GM12873 (cell line): Measurements from ENCODE around the gene MCTP1.

Experiments used
- CTCF ChIP-seq: IDR thresholded peaks from 2 replicates; pipeline ENCODE4 v1.5.1; 2012; ENCODE audit warnings: low read depth, mild to moderate bottlenecking, moderate library complexity, low read length, control low read depth; ENCODE audit not compliant: insufficient read depth; ENCODE audit errors: missing control alignments

The MCTP1 gene

GRCh38 chr5:94693845-94694370, 591.0 kb downstream of the MCTP1 start:
- TF ChIP-seq CTCF: no peak

- peak; percentile 37 for TF ChIP-seq CTCF
These were observed 591.7 kb downstream of the MCTP1 start for GRCh38 chr5:94693043-94693822.

- TF ChIP-seq CTCF: no peak
These were observed 592.3 kb downstream of the MCTP1 start for GRCh38 chr5:94692581-94692980.

GRCh38 chr5:94691949-94692348, 592.9 kb downstream of the MCTP1 start:
- TF ChIP-seq CTCF: no peak

GRCh38 chr5:94691291-94691690, 593.6 kb downstream of the MCTP1 start:
- no peak for TF ChIP-seq CTCF

GRCh38 chr5:94690778-94691177, 594.1 kb downstream of the MCTP1 start:
- TF ChIP-seq CTCF: no peak

- TF ChIP-seq CTCF: no peak
These were observed 595.0 kb downstream of the MCTP1 start for GRCh38 chr5:94689908-94690307.
